SU-DHL-6 (cell line): ENCODE measurements around the gene MINAR1.

Experiments used
- CTCF ChIP-seq: fragments of 200-600 bp; sonication (generic); IDR thresholded peaks from one replicate; pipeline ENCODE4 v1.5.1; 2017; ENCODE audit warnings: antibody characterized with exemption, mild to moderate bottlenecking, low read length, moderate library complexity; ENCODE audit not compliant: insufficient read depth, poor library complexity, severe bottlenecking
- EZH2phosphoT487 ChIP-seq: fragments of 200-600 bp; sonication (generic), shearing (Covaris generic); conservative IDR thresholded peaks from 2 replicates; pipeline ENCODE4 v1.6.1; 2018; ENCODE audit warnings: mild to moderate bottlenecking, antibody characterized with exemption, low read length, moderate library complexity, mixed read lengths

GRCh38 chr15:79408041-79408440 lies 24.1 kb upstream of the MINAR1 start:
- TF ChIP-seq CTCF (no peak), EZH2phosphoT487 (no peak)
